Endothelial cell of umbilical vein (primary cell): ENCODE results near the gene ZPBP2. TPM values are rescaled to one million over a fixed set of nuclear protein-coding genes. Genes with fewer than 3 reads are reported as not detected.

Source experiments
- BruUV-seq: library from RNA; stranded (reverse); fragments of 400-500 nt; replicated peaks from 2 replicates; lab custom pipeline; 2021; lab: Mats Ljungman, UMichigan
- CTCF ChIA-PET: fragments of 300-600, 350-600 bp; sonication (Branson Sonifier 250); formaldehyde crosslinking; loops from one replicate; lab custom pipeline; 2021; ENCODE audit warnings: antibody characterized with exemption, inconsistent platforms; lab: Charles Lee
- POLR2A ChIA-PET: fragments of 300-600, 350-600 bp; sonication (Branson Sonifier 250); formaldehyde crosslinking; loops from one replicate; lab custom pipeline; 2021; ENCODE audit warnings: antibody characterized with exemption, inconsistent platforms; lab: Charles Lee
- DNase-seq: peaks from one replicate; pipeline ENCODE4 v3.0.0-alpha.2; 2011; ENCODE audit warnings: low read depth, low spot score
- FAIRE-seq: peaks from 2 replicates; lab custom pipeline; 2011; peaks lifted over from hg19 to GRCh38; lab: Jason Lieb, UNC
- H2AFZ ChIP-seq: 2 replicates; pipeline ENCODE4 v1.6.0; 2012; ENCODE audit warnings: low read depth, low read length, control low read depth, inconsistent platforms
- H3K27ac ChIP-seq: 2 replicates; pipeline ENCODE4 v1.5.1; 2011; ENCODE audit warnings: low read depth, mild to moderate bottlenecking, control low read depth, low read length, moderate library complexity; ENCODE audit not compliant: insufficient read depth
- H3K27me3 ChIP-seq, 2 experiments: 2 replicates each; pipeline versions ENCODE4 v1.6.0 to v1.6.1; 2011; ENCODE audit warnings: low read length in 2 of 2, mixed read lengths in 1 of 2; ENCODE audit not compliant: control insufficient read depth in 2 of 2, insufficient read depth in 2 of 2
- H3K36me3 ChIP-seq, 2 experiments: 2 replicates in 1 of 2; 3 replicates in 1 of 2; pipeline ENCODE4 v1.5.1; 2011; ENCODE audit warnings: low read length in 2 of 2, mild to moderate bottlenecking in 1 of 2, moderate library complexity in 1 of 2; ENCODE audit not compliant: control insufficient read depth in 2 of 2, insufficient read depth in 2 of 2; ENCODE audit errors: extremely low read depth in 1 of 2
- H3K4me1 ChIP-seq: 3 replicates; pipeline ENCODE4 v1.5.1; 2011; ENCODE audit warnings: mild to moderate bottlenecking, low read length; ENCODE audit not compliant: control insufficient read depth, insufficient read depth; ENCODE audit errors: extremely low read depth
- H3K4me2 ChIP-seq: 2 replicates; pipeline ENCODE4 v1.6.1; 2011; ENCODE audit warnings: low read length, control low read depth, mixed read lengths; ENCODE audit not compliant: insufficient read depth
- H3K4me3 ChIP-seq, 3 experiments: fragments of 200-600 bp in 1 of 3; sonication (generic), shearing (Covaris generic) in 1 of 3; replicated peaks in 1 of 3; 2 replicates each; pipeline ENCODE4 v1.5.1; 2011 to 2016; ENCODE audit warnings: control low read depth in 3 of 3, low read length in 3 of 3, mild to moderate bottlenecking in 2 of 3, inconsistent platforms in 1 of 3, low read depth in 1 of 3, moderate library complexity in 1 of 3; ENCODE audit not compliant: insufficient read depth in 1 of 3
- H3K79me2 ChIP-seq: 2 replicates; pipeline ENCODE4 v1.6.0; 2012; ENCODE audit warnings: low read length, inconsistent platforms; ENCODE audit not compliant: control insufficient read depth, insufficient read depth
- H3K9ac ChIP-seq: replicated peaks from 2 replicates; pipeline ENCODE3; 2011; ENCODE audit warnings: low read length, control low read depth; ENCODE audit not compliant: insufficient read depth; ENCODE audit errors: extremely low read depth
- H3K9me1 ChIP-seq: replicated peaks from 3 replicates; pipeline ENCODE4 v1.6.0; 2011; ENCODE audit warnings: mild to moderate bottlenecking, low read length; ENCODE audit not compliant: control insufficient read depth, insufficient read depth; ENCODE audit errors: extremely low read depth
- H3K9me3 ChIP-seq: replicated peaks from 2 replicates; pipeline ENCODE4 v1.5.1; 2012; ENCODE audit warnings: low read length, inconsistent platforms; ENCODE audit not compliant: control insufficient read depth, insufficient read depth
- H4K20me1 ChIP-seq: replicated peaks from 2 replicates; pipeline ENCODE3; 2011; ENCODE audit warnings: mild to moderate bottlenecking, low read length; ENCODE audit not compliant: control insufficient read depth, insufficient read depth; ENCODE audit errors: extremely low read depth
- CTCF ChIP-seq, 2 donors: IDR thresholded peaks; 1 replicate in 1 of 2; 2 replicates in 1 of 2; pipeline ENCODE4 v1.5.1; 2011; ENCODE audit warnings: low read length in 2 of 2, mild to moderate bottlenecking in 2 of 2, moderate library complexity in 2 of 2, control low read depth in 1 of 2, inconsistent platforms in 1 of 2, low read depth in 1 of 2; ENCODE audit not compliant: insufficient read depth in 1 of 2; ENCODE audit errors: extremely low read depth in 1 of 2
- EZH2 ChIP-seq: IDR thresholded peaks from 2 replicates; pipeline ENCODE4 v1.6.1; 2012; ENCODE audit warnings: borderline replicate concordance, low read depth, mild to moderate bottlenecking, moderate library complexity, low read length, inconsistent platforms; ENCODE audit not compliant: severe bottlenecking
- FOS ChIP-seq: IDR thresholded peaks from 2 replicates; pipeline ENCODE4 v1.6.1; 2011; ENCODE audit warnings: mild to moderate bottlenecking, low read length, moderate library complexity, borderline replicate concordance; ENCODE audit not compliant: insufficient read depth
- GATA2 ChIP-seq: IDR thresholded peaks from 2 replicates; pipeline ENCODE4 v1.7.0; 2011; ENCODE audit warnings: low read depth, mild to moderate bottlenecking, moderate library complexity, mixed read lengths, low read length; ENCODE audit not compliant: insufficient read length, insufficient read depth
- JUN ChIP-seq: IDR thresholded peaks from 2 replicates; pipeline ENCODE4 v1.6.1; 2011; ENCODE audit warnings: borderline replicate concordance, low read depth; ENCODE audit not compliant: insufficient read length, insufficient read depth
- MAX ChIP-seq: IDR thresholded peaks from 2 replicates; pipeline ENCODE4 v1.6.1; 2011; ENCODE audit not compliant: insufficient read depth, insufficient read length
- MYC ChIP-seq: IDR thresholded peaks from one replicate; pipeline ENCODE4 v1.6.1; 2011; ENCODE audit warnings: mild to moderate bottlenecking, low read depth, low read length
- POLR2A ChIP-seq: IDR thresholded peaks from 2 replicates; pipeline ENCODE4 v1.6.1; 2012; ENCODE audit warnings: low read depth, mild to moderate bottlenecking, control low read depth, low read length
- POLR2AphosphoS5 ChIP-seq: IDR thresholded peaks from 2 replicates; pipeline ENCODE4 v1.6.1; 2012; ENCODE audit warnings: low read depth, mild to moderate bottlenecking, control low read depth, low read length, moderate library complexity; ENCODE audit not compliant: insufficient read depth
- dilution Hi-C: fragments of 300-500 bp; cut with MboI; formaldehyde crosslinking; loops from one replicate; pipeline ENCODE4 v1.15.0; 2019; ENCODE audit warnings: low sequenced_read_pairs; ENCODE audit not compliant: extremely low pct_ligation_motif_present
- intact Hi-C: fragments of 100-400 bp; cut with micrococcal nuclease; formaldehyde crosslinking; loops from one replicate; pipeline ENCODE4 v1.10.0; 2022
- polyA plus RNA-seq, 4 experiments: library from polyadenylated mRNA; depleted of rRNA in 3 of 4; stranded (reverse) in 3 of 4; unstranded in 1 of 4; fragments of >200 nt; gene quantifications; 2 replicates each; pipeline versions ENCODE4 v1.2.1 to v1.2.3, GENCODE V29; 2011 to 2012; ENCODE audit warnings: missing spikeins in 1 of 4
- total RNA-seq: library from RNA; stranded (reverse); gene quantifications from 2 replicates; pipeline ENCODE4 v1.2.3, GENCODE V29; 2021

ZPBP2 gene
- total and polyA plus RNA-seq, 2 donors (not counting 3 experiments of a cell fraction or from before 2014, with no cell fraction given) = not detected

GRCh38 chr17:39923836-39924690, 56.1 kb downstream of the ZPBP2 start:
- dilution Hi-C loops (no loop called here), intact Hi-C loops (no loop called here)
- Histone ChIP-seq H3K27me3 (no peaks in the 10 kb centered on the region), H3K4me3 (no peak overlapping the region), H3K27ac (no peak overlapping the region), H3K9me1 (no peaks in the 10 kb centered on the region), H4K20me1 (no peaks in the 10 kb centered on the region), H3K79me2 (peaks cover 24% of the 10 kb centered on the region), H3K9ac (no peak overlapping the region), H2AFZ (no peak overlapping the region), H3K9me3 (no peaks in the 10 kb centered on the region), H3K36me3 (peaks cover 5 to 30% of the 10 kb centered on the region in 2 experiments), H3K4me2 (no peak overlapping the region), H3K4me1 (peaks cover 29% of the 10 kb centered on the region)
- DNase-seq (peak; percentile 42), FAIRE-seq (peak; percentile 72)
- BruUV-seq = no TSS peak
- ChIA-PET CTCF (interaction anchor here (1.0 to 1.3 kb wide), 5 partner anchors 9 to 377 kb away, joined by 3 to 6 read pairs (median 3); partner anchors contain the start of gene PSMD3), POLR2A (no interaction called here)
- TF ChIP-seq POLR2AphosphoS5 (no peak), FOS (no peak), MAX (no peak), EZH2 (no peak), CTCF (IDR thresholded peaks at IDR 0.05; ENCODE audit: extremely low read depth in 1 of 2, insufficient read depth in 1 of 2, low read depth in 1 of 2, low read length in 2 of 2) (no peak), MYC (no peak), JUN (no peak), GATA2 (no peak), POLR2A (no peak)
